ENCODE data around the gene UBE3D.

- TF ChIP-seq CTCF (IDR thresholded peaks at IDR 0.05 in 4 of 5, conservative IDR thresholded peaks at IDR 0.05 in 1 of 5) (no peak), POLR2A (IDR thresholded peaks at IDR 0.05) (no peak)
These were observed 12.0 kb downstream of the UBE3D start for GRCh38 chr6:83053678-83054077.
